ENCODE results near the gene SHMT1.

GRCh38 chr17:18362698-18363100, 651 bp downstream of the SHMT1 start:
- no peak for TF ChIP-seq ZFP30 (CRISPR knock-in tag; IDR thresholded peaks at IDR 0.05)
- no peak for TF ChIP-seq SNAI2 (CRISPR knock-in tag; IDR thresholded peaks at IDR 0.05)
- no peak for TF ChIP-seq ZNF8 (CRISPR knock-in tag; IDR thresholded peaks at IDR 0.05)
- no peak for TF ChIP-seq PPARA (CRISPR knock-in tag; IDR thresholded peaks at IDR 0.05; ENCODE audit: borderline replicate concordance)
- no peak for TF ChIP-seq ZFP3 (CRISPR knock-in tag; IDR thresholded peaks at IDR 0.05)
- TF ChIP-seq PATZ1 (CRISPR knock-in tag; IDR thresholded peaks at IDR 0.05; ENCODE audit: borderline replicate concordance): no peak
- TF ChIP-seq CREB5 (CRISPR knock-in tag; IDR thresholded peaks at IDR 0.05; ENCODE audit: low read depth): no peak
- TF ChIP-seq BACH2 (CRISPR knock-in tag; IDR thresholded peaks at IDR 0.05; ENCODE audit: borderline replicate concordance): no peak

All from SK-N-SH treated with all-trans-retinoic acid at 6 μM for 48 hours (cell line).